ENCODE measurements around the gene UBE2V1.

The UBE2V1 gene

DNA sequence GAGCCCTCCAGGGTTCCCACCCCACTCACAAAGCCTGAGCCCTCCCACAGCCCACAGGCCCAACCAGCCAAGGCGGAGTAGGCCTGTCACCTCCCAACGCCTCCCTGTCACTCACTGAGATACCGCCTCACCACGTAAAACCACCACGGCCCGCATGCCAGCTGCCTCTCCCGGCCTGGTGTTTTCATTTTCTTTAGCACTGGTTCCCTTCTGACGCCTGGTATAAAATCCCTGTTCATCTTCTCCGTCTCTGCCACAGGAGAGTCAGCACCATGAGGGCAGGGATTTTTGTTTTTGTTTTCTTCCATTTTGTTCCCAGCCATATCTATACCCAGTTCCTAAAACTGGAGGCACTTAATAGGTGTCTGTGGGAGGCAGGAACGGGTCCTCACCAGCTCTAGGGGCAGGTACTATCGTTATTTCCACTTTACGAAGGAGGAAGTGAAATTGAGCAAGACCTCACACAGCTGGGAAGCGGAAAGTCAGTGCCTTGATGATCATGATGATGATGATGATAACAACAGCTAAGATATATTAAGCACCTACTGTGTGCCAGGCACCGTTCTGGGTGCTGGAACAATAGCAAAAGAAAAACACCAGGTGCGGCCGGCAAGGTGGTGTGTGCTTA, 71.6 kb downstream of the UBE2V1 start:
- DNase-seq: no peak

- DNase-seq: no peak
Observed at GRCh38 chr20:50040432-50041245, 72.3 kb downstream of the UBE2V1 start.

DNA sequence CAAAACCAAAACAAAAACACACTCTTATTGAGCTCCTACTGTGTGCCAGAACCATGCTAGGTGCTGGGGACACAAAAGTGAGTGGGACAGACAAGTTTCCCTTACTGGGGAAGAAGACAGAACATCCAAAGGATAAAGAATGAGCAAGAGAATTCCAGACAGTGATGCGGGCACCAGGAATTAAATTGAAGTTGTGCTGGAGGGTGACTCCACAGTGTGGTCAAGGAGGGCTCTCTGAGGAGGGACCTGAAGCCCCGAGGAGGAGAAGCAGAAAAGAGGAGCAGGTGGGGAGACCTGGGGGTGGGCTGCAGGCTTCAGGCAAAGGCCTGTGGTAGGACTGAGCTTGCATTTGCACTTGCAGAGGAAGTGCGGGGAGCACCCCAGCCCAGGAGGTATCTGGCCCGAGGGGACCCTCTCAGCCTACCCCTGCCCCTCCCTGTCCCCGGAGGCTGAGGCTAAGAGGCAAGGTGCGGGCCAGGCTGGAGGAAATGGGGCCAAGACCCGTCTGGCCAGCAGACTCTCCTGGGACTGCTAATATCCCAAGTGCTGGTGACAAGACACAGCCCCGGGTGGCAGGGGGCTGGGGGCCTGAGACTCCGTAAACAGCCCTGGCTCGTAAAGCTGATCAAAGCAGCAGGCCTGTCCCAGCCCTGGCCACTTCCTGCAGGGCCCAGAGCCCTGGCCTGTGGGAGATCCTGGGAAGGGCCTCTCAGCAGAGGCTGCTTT, 73.1 kb downstream of the UBE2V1 start:
- DNase-seq: no peak

- no peak for DNase-seq
Observed at GRCh38 chr20:50038574-50038991, 74.4 kb downstream of the UBE2V1 start.

GRCh38 chr20:50038169-50038568, 74.8 kb downstream of the UBE2V1 start:
- DNase-seq: no peak

DNA sequence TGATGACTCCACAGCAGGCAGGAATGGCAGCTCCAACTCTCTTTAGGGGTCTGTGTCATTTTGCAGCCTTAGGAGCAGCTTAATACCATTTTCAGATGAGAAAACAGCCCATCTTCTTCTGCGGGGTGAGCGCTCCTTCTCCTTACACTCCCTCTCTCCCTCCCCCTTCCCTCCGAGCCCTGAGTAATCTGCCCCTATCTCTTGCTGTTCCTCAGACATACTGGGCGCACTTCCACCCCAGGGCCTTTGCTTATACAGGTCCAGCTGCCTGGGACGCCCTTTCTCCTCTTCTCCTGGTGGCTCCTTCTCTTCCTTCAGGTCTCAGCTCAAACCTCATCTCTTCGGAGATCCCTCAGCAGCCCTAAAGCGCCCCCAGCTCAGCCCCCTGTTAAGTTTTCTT, 75.4 kb downstream of the UBE2V1 start:
- no peak for DNase-seq

DNA sequence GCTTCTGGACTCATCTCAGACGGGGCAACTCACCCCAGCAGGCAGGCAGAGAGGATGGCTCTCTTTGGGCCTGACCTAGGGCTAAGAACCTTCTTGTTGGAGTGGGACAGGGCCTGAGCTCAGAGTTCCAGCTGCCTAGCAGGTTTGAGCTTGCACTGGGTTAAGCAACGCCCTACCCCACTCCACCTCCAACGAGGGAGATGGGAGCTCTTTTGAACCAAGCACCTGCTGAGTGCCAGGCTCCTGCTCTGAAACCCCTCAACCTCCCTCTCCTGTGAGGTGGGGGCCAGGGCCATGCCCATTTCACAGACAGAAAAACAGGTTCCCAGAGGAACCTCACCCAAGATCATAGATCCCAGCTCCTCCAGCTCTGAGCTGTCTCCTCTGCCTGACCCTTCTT, 75.8 kb downstream of the UBE2V1 start:
- DNase-seq: no peak

DNA sequence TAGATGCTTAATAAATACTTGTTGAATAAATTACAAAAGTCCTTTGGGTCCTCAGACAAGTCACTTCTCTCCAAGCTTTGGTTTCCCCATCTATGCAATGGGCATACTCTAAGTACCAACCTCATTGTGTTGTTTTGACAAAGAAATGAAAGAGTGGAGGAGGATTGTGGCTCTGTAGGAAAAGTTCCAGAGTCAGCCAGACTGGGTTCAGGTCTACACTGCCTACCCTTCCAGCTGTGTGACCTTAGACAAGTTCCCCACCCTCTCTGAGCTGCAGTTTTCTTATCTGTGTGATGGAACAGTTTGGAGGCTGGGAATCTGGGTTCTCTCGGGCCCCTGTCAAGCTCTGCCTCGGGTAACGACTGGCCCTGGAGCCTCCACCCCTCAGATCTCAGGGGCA, 76.2 kb downstream of the UBE2V1 start:
- no peak for DNase-seq

DNA sequence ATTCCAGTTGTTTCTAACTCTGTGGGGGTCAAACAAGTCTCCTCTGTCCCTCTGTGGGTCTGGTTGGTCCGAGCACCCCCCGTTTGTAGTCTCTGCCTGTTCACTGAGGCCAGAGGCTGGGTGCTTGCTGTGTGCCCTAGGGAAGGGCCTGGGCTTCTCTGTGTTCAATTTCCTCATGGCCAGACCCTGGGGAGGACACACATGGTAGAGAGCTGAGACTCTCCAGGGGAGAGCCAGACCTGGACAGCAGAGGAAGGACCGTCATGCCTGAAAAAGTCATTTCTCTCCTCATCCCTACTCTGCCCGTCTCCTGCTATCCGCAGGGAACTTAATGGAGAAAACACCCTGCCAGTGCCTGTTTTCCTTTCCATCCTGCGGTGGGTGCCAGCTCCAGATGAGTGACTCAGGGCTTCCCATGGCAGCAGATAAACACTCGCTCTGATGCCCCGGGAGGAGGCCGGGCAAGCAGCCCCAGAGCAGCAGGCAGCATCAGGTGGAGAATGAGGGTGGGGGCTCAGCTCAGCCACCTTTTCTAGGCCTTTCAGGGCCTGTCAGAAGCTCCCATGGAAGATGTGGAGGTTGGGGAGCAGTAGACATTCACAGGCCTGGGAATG, 78.3 kb downstream of the UBE2V1 start:
- no peak for DNase-seq

- DNase-seq: no peak
Observed at GRCh38 chr20:50032955-50033666, 79.8 kb downstream of the UBE2V1 start.
